PC-3 (cell line): ENCODE results near the gene KCNE5. TPM values are rescaled to one million over a fixed set of nuclear protein-coding genes. Genes with fewer than 3 reads are reported as not detected.

Experiments used
- ATAC-seq: fragments of 200-7000 bp; cut with Tn5 transposase; 2 replicates; pipeline ENCODE4 v1.9.1; 2020; ENCODE audit warnings: mild to moderate bottlenecking, moderate library complexity
- BruUV-seq: library from RNA; stranded (reverse); fragments of 400-500 nt; replicated peaks from 2 replicates; lab custom pipeline; 2021; lab: Mats Ljungman, UMichigan
- CTCF ChIA-PET: fragments of 300-600 bp; sonication (Branson Sonifier 250); formaldehyde crosslinking; loops from one replicate; lab custom pipeline; 2022; ENCODE audit warnings: antibody characterized with exemption; lab: Charles Lee
- POLR2A ChIA-PET: fragments of 300-600 bp; sonication (Branson Sonifier 250); formaldehyde crosslinking; loops from one replicate; lab custom pipeline; 2022; ENCODE audit warnings: antibody characterized with exemption; ENCODE audit not compliant: unreplicated experiment; lab: Charles Lee
- DNase-seq: peaks from one replicate; pipeline ENCODE4 v3.0.0-alpha.2; 2015
- H2AFZ ChIP-seq: fragments of 300-600 bp; sonication (generic); 2 replicates; pipeline ENCODE4 v1.6.0; 2016; ENCODE audit warnings: antibody characterized with exemption, low read length
- H3F3A ChIP-seq: fragments of 300-600 bp; sonication (generic); one replicate; pipeline ENCODE4 v1.6.0; 2017; ENCODE audit warnings: antibody characterized with exemption, low read length, control low read depth, mild to moderate bottlenecking; ENCODE audit not compliant: unreplicated experiment
- H3K27ac ChIP-seq: fragments of 300-600 bp; sonication (generic); 2 replicates; pipeline ENCODE4 v1.5.1; 2016; ENCODE audit warnings: mild to moderate bottlenecking, low read length
- H3K27me3 ChIP-seq: fragments of 300-600 bp; sonication (generic); 2 replicates; pipeline ENCODE4 v1.6.1; 2016; ENCODE audit warnings: low read length, mixed read lengths
- H3K36me3 ChIP-seq: fragments of 300-600 bp; sonication (generic); 2 replicates; pipeline ENCODE4 v1.6.1; 2016; ENCODE audit warnings: low read depth, mixed run types, low read length, mixed read lengths
- H3K4me1 ChIP-seq: fragments of 300-600 bp; sonication (generic); 2 replicates; pipeline ENCODE4 v1.5.1; 2016; ENCODE audit warnings: low read length; ENCODE audit not compliant: insufficient read depth
- H3K4me2 ChIP-seq: fragments of 300-600 bp; sonication (generic); 2 replicates; pipeline ENCODE4 v1.6.0; 2016; ENCODE audit warnings: low read length
- H3K4me3 ChIP-seq: fragments of 300-600 bp; sonication (generic); 2 replicates; pipeline ENCODE4 v1.5.1; 2016; ENCODE audit warnings: mild to moderate bottlenecking, low read length, mixed read lengths
- H3K79me2 ChIP-seq: fragments of 300-600 bp; sonication (generic); 2 replicates; pipeline ENCODE4 v1.6.1; 2017; ENCODE audit warnings: low read length, mixed read lengths
- H3K9ac ChIP-seq: fragments of 300-600 bp; sonication (generic); 2 replicates; pipeline ENCODE4 v1.6.0; 2016; ENCODE audit warnings: mild to moderate bottlenecking, low read length
- H3K9me2 ChIP-seq: fragments of 300-600 bp; sonication (generic); replicated peaks from 2 replicates; pipeline ENCODE4 v1.6.1; 2016; ENCODE audit warnings: mixed run types, low read length, mixed read lengths
- H3K9me3 ChIP-seq: fragments of 300-600 bp; sonication (generic); 2 replicates; pipeline ENCODE4 v1.6.1; 2016; ENCODE audit warnings: low read length, mixed read lengths
- H4K20me1 ChIP-seq: fragments of 300-600 bp; sonication (generic); 2 replicates; pipeline ENCODE4 v1.6.1; 2016; ENCODE audit warnings: low read length, mixed read lengths
- CTCF ChIP-seq: fragments of 300-600 bp; sonication (generic); conservative IDR thresholded peaks from 2 replicates; pipeline ENCODE4 v1.5.1; 2017; ENCODE audit warnings: antibody characterized with exemption, low read depth, mild to moderate bottlenecking, low read length
- EZH2 ChIP-seq: fragments of 300-600 bp; sonication (generic); IDR thresholded peaks from one replicate; pipeline ENCODE4 v1.6.1; 2017; ENCODE audit warnings: antibody characterized with exemption, mild to moderate bottlenecking, low read length; ENCODE audit not compliant: unreplicated experiment
- EZH2phosphoT487 ChIP-seq: fragments of 300-600 bp; sonication (generic); IDR thresholded peaks from 2 replicates; pipeline ENCODE4 v1.6.1; 2018; ENCODE audit warnings: mild to moderate bottlenecking, antibody characterized with exemption, low read length, borderline replicate concordance
- intact Hi-C: fragments of 100-400 bp; cut with micrococcal nuclease; formaldehyde crosslinking; loops from 2 replicates; pipeline ENCODE4 v1.9.0; 2023
- total RNA-seq: library from RNA; depleted of rRNA; stranded (reverse); fragments of >200 nt; gene quantifications from 2 replicates; pipeline ENCODE4 v1.2.3, GENCODE V29; 2014

KCNE5 gene
- total RNA-seq, 1 experiment from 2014 or later: not detected

GRCh38 chrX:109619771-109620170, 5.2 kb downstream of the KCNE5 start:
- no peak overlapping the region for H3K4me3 ChIP-seq
- no peaks in the 10 kb centered on the region for H3K36me3 ChIP-seq
- ATAC-seq (no peak), DNase-seq (no peak)
- POLR2A ChIA-PET: no interaction called here
- no peak overlapping the region for H2AFZ ChIP-seq
- no peaks in the 10 kb centered on the region for H3K79me2 ChIP-seq
- CTCF ChIA-PET: no interaction called here
- no peaks in the 10 kb centered on the region for H3K4me1 ChIP-seq
- intact Hi-C loops: no loop called here
- no peaks in the 10 kb centered on the region for H3K9me2 ChIP-seq
- H3F3A ChIP-seq: no peaks in the 10 kb centered on the region
- H3K9me3 ChIP-seq: no peaks in the 10 kb centered on the region
- no TSS peak for BruUV-seq
- H3K27ac ChIP-seq: no peak overlapping the region
- no peak overlapping the region for H3K9ac ChIP-seq
- H4K20me1 ChIP-seq: no peaks in the 10 kb centered on the region
- TF ChIP-seq CTCF (no peak), EZH2 (no peak), EZH2phosphoT487 (no peak)
- no peak overlapping the region for H3K4me2 ChIP-seq
- peaks cover 15% of the 10 kb centered on the region; the same call in 1 of the 2 replicates for H3K27me3 ChIP-seq

- BruUV-seq: no TSS peak
- intact Hi-C loops: no loop called here
- no peak for TF ChIP-seq EZH2phosphoT487
- DNase-seq: no peak
- H3K9ac ChIP-seq: no peak overlapping the region
- H3K27me3 ChIP-seq: peaks cover 18% of the 10 kb centered on the region; the same call in 1 of the 2 replicates
- no peaks in the 10 kb centered on the region for H3K79me2 ChIP-seq
- H3F3A ChIP-seq: no peaks in the 10 kb centered on the region
- no peaks in the 10 kb centered on the region for H4K20me1 ChIP-seq
- H3K9me3 ChIP-seq: no peaks in the 10 kb centered on the region
- no peak for ATAC-seq
- H3K4me1 ChIP-seq: no peaks in the 10 kb centered on the region
- POLR2A ChIA-PET: no interaction called here
- no peak overlapping the region for H3K27ac ChIP-seq
- no peak overlapping the region for H3K4me3 ChIP-seq
- CTCF ChIA-PET: no interaction called here
- no peak overlapping the region for H2AFZ ChIP-seq
- no peak overlapping the region for H3K4me2 ChIP-seq
- H3K9me2 ChIP-seq: no peaks in the 10 kb centered on the region
- no peaks in the 10 kb centered on the region for H3K36me3 ChIP-seq
Measured at GRCh38 chrX:109614951-109615350, 10.0 kb downstream of the KCNE5 start.

GRCh38 chrX:109601486-109601885, 23.5 kb downstream of the KCNE5 start:
- BruUV-seq: no TSS peak
- TF ChIP-seq EZH2 (no peak), CTCF (no peak), EZH2phosphoT487 (no peak)
- ATAC-seq (no peak), DNase-seq (no peak)
- H3K27me3 ChIP-seq: peaks cover 38% of the 10 kb centered on the region
- no peaks in the 10 kb centered on the region for H3F3A ChIP-seq
- no peak overlapping the region for H3K27ac ChIP-seq
- no peaks in the 10 kb centered on the region for H3K9me3 ChIP-seq
- no peak overlapping the region for H2AFZ ChIP-seq
- POLR2A ChIA-PET: no interaction called here
- H3K79me2 ChIP-seq: no peaks in the 10 kb centered on the region
- no peak overlapping the region for H3K4me2 ChIP-seq
- no peaks in the 10 kb centered on the region for H3K9me2 ChIP-seq
- no peaks in the 10 kb centered on the region for H3K4me1 ChIP-seq
- no peak overlapping the region for H3K4me3 ChIP-seq
- intact Hi-C loops: no loop called here
- H4K20me1 ChIP-seq: no peaks in the 10 kb centered on the region
- CTCF ChIA-PET: no interaction called here
- H3K36me3 ChIP-seq: no peaks in the 10 kb centered on the region
- no peak overlapping the region for H3K9ac ChIP-seq
